Body of pancreas (tissue), 4 donors: ENCODE results near the gene PTGER3.

Experiments
- CTCF ChIP-seq, 7 experiments: fragments of 450-650 bp in 4 of 7; fragments of 200-600 bp in 3 of 7; sonication (generic) in 3 of 7; IDR thresholded peaks; one replicate each; pipeline ENCODE4 v1.5.1; 2016 to 2019; ENCODE audit warnings: antibody characterized with exemption in 7 of 7
- POLR2A ChIP-seq, 3 donors: fragments of 450-650 bp; IDR thresholded peaks; one replicate each; pipeline ENCODE4 v1.6.1; 2016; ENCODE audit warnings: antibody characterized with exemption in 3 of 3, mild to moderate bottlenecking in 2 of 3

- TF ChIP-seq CTCF (IDR thresholded peaks at IDR 0.05) (no peak), POLR2A (IDR thresholded peaks at IDR 0.05) (no peak)
Observed at GRCh38 chr1:71071720-71072119, 24.1 kb upstream of the PTGER3 start.
